OCI-LY3 (cell line): ENCODE results near the gene C2orf72.

Experiments used
- CTCF ChIP-seq: fragments of 200-600, 300-600 bp; sonication (generic); IDR thresholded peaks from 2 replicates; pipeline ENCODE4 v1.5.1; 2014; ENCODE audit warnings: antibody characterized with exemption, low read length, low read depth
- EZH2phosphoT487 ChIP-seq: fragments of 200-600 bp; shearing (Covaris generic); IDR thresholded peaks from 2 replicates; pipeline ENCODE4 v1.6.1; 2018; ENCODE audit warnings: antibody characterized with exemption, mixed run types, low read depth

DNA sequence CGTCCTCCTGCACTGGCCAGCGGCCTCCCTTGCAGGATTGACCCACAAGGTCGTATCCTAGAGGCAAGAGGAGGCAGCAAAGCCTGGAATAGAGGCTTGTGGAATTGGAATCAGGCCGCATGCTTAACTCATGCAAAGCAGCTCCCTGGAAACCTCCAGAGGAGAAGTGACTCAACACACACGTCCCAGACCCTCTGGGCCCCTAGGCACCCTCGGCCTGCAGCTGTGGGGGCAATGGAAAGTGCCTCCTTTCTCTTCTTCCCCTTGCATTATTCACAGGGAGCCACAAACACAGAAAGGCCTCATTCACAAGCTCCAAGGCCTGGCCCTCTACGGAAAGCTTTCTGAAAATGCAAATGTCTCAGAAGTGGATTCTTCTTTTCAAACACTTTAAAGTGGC, 21.8 kb upstream of the C2orf72 start:
- TF ChIP-seq CTCF = no peak
- TF ChIP-seq EZH2phosphoT487 = no peak
